Mammary epithelial cell (primary cell): ENCODE measurements around the gene CHIA.

Source experiments
- CTCF ChIP-seq, 2 donors: IDR thresholded peaks in 1 of 2; conservative IDR thresholded peaks in 1 of 2; 2 replicates each; pipeline ENCODE4 v1.5.1; 2011 to 2012; ENCODE audit warnings: inconsistent platforms in 2 of 2, low read length in 2 of 2, mild to moderate bottlenecking in 2 of 2, control low read depth in 1 of 2, low read depth in 1 of 2; ENCODE audit not compliant: insufficient read depth in 1 of 2; ENCODE audit errors: extremely low read depth in 1 of 2
- EZH2 ChIP-seq: IDR thresholded peaks from 2 replicates; pipeline ENCODE4 v1.6.1; 2012; ENCODE audit warnings: low read length, inconsistent platforms, borderline replicate concordance

- no peak for TF ChIP-seq EZH2
- no peak for TF ChIP-seq CTCF (conservative IDR thresholded peaks at IDR 0.05 in 1 of 2, IDR thresholded peaks at IDR 0.05 in 1 of 2; ENCODE audit: extremely low read depth in 1 of 2, insufficient read depth in 1 of 2, low read depth in 1 of 2, low read length in 2 of 2)
Observed at GRCh38 chr1:111286912-111287311, 3.7 kb upstream of the CHIA start.
